DOHH2 (cell line): ENCODE results near the gene AP1AR.

Experiments
- H3F3A ChIP-seq: fragments of 200-600 bp; sonication (generic), shearing (Covaris generic); 2 replicates; pipeline ENCODE4 v1.6.0; 2016; ENCODE audit warnings: antibody characterized with exemption, mild to moderate bottlenecking; ENCODE audit not compliant: control insufficient read depth, insufficient read depth
- H3K27ac ChIP-seq: fragments of 200-600 bp; sonication (generic); 2 replicates; pipeline ENCODE4 v1.5.1; 2014; ENCODE audit warnings: low read depth, mild to moderate bottlenecking, low read length, moderate library complexity
- H3K27me3 ChIP-seq: fragments of 200-600 bp; sonication (generic); 2 replicates; pipeline ENCODE4 v1.6.1; 2014; ENCODE audit warnings: mild to moderate bottlenecking, low read length, mixed read lengths; ENCODE audit not compliant: control insufficient read depth
- H3K36me3 ChIP-seq: fragments of 200-600 bp; sonication (generic); 2 replicates; pipeline ENCODE4 v1.6.1; 2014; ENCODE audit warnings: mild to moderate bottlenecking, low read length, moderate library complexity, mixed read lengths; ENCODE audit not compliant: control insufficient read depth
- H3K4me1 ChIP-seq: fragments of 200-600 bp; sonication (generic); 2 replicates; pipeline ENCODE4 v1.6.1; 2014; ENCODE audit warnings: mild to moderate bottlenecking, low read length, mixed read lengths; ENCODE audit not compliant: control insufficient read depth
- H3K4me2 ChIP-seq: fragments of 200-600 bp; sonication (generic); 2 replicates; pipeline ENCODE4 v1.6.0; 2014; ENCODE audit warnings: mild to moderate bottlenecking, low read length, moderate library complexity
- H3K4me3 ChIP-seq: fragments of 200-600 bp; sonication (generic); 2 replicates; pipeline ENCODE4 v1.5.1; 2014; ENCODE audit warnings: mild to moderate bottlenecking, low read length, mixed read lengths
- H3K79me2 ChIP-seq: fragments of 200-600 bp; sonication (generic); 2 replicates; pipeline ENCODE4 v1.6.1; 2014; ENCODE audit warnings: mild to moderate bottlenecking, low read length, mixed read lengths; ENCODE audit not compliant: control insufficient read depth
- H3K9me2 ChIP-seq: fragments of 200-600 bp; sonication (generic); replicated peaks from 2 replicates; pipeline ENCODE4 v1.6.1; 2014; ENCODE audit warnings: mild to moderate bottlenecking, low read length, mixed read lengths; ENCODE audit not compliant: control insufficient read depth
- H3K9me3 ChIP-seq: fragments of 200-600 bp; sonication (generic); 2 replicates; pipeline ENCODE4 v1.6.1; 2014; ENCODE audit warnings: antibody characterized with exemption, low read length, mixed read lengths; ENCODE audit not compliant: control insufficient read depth, insufficient read depth
- H4K20me1 ChIP-seq: fragments of 200-600 bp; sonication (generic); 2 replicates; pipeline ENCODE4 v1.6.0; 2014; ENCODE audit warnings: low read depth, mild to moderate bottlenecking, antibody characterized with exemption, low read length, moderate library complexity; ENCODE audit not compliant: control insufficient read depth, insufficient read depth
- EZH2phosphoT487 ChIP-seq: fragments of 200-600 bp; sonication (generic); IDR thresholded peaks from 2 replicates; pipeline ENCODE4 v1.6.1; 2017; ENCODE audit warnings: borderline replicate concordance, mild to moderate bottlenecking, antibody characterized with exemption, low read length, moderate library complexity, mixed read lengths
- TF ChIP-seq, protein P1 (sequence below): fragments of 200-600 bp; sonication (generic); IDR thresholded peaks from one replicate; pipeline ENCODE4 v1.5.1; 2014; ENCODE audit warnings: antibody characterized with exemption, mild to moderate bottlenecking, low read depth, low read length; ENCODE audit not compliant: poor library complexity, severe bottlenecking

The AP1AR gene

DNA sequence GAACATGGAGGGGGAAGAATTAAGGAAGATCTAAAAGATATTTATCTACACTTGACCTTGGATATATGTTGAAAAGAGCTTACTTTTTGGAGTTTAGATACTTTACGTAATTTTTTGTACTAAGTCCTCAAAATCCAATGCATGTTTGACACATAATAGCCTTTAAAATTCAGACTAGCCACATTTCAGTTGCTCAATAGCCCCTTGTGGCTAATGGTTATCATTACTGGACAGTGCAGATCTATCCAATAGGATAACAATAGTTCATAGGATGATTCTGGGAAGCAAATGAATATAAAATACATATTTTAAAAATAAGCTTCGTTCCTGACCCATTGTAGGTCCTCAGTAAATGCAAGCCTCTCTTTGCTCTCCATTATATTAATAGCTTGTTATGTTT, 13.8 kb downstream of the AP1AR start:
- no peak for TF ChIP-seq EZH2phosphoT487
- TF ChIP-seq, protein P1, sequence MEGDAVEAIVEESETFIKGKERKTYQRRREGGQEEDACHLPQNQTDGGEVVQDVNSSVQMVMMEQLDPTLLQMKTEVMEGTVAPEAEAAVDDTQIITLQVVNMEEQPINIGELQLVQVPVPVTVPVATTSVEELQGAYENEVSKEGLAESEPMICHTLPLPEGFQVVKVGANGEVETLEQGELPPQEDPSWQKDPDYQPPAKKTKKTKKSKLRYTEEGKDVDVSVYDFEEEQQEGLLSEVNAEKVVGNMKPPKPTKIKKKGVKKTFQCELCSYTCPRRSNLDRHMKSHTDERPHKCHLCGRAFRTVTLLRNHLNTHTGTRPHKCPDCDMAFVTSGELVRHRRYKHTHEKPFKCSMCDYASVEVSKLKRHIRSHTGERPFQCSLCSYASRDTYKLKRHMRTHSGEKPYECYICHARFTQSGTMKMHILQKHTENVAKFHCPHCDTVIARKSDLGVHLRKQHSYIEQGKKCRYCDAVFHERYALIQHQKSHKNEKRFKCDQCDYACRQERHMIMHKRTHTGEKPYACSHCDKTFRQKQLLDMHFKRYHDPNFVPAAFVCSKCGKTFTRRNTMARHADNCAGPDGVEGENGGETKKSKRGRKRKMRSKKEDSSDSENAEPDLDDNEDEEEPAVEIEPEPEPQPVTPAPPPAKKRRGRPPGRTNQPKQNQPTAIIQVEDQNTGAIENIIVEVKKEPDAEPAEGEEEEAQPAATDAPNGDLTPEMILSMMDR, result no peak
- Histone ChIP-seq H3K9me2 (no peaks in the 10 kb centered on the region), H3K36me3 (no peaks in the 10 kb centered on the region), H4K20me1 (no peaks in the 10 kb centered on the region), H3K4me1 (no peaks in the 10 kb centered on the region), H3K9me3 (no peaks in the 10 kb centered on the region), H3K27me3 (no peaks in the 10 kb centered on the region), H3K79me2 (peaks cover 67% of the 10 kb centered on the region), H3K4me2 (no peak overlapping the region), H3K4me3 (no peak overlapping the region), H3K27ac (no peak overlapping the region), H3F3A (no peaks in the 10 kb centered on the region)

- Histone ChIP-seq H3K79me2 (peaks cover 58% of the 10 kb centered on the region), H3K4me3 (no peak overlapping the region), H3K4me2 (no peak overlapping the region), H3K9me3 (no peaks in the 10 kb centered on the region), H3K36me3 (no peaks in the 10 kb centered on the region), H4K20me1 (no peaks in the 10 kb centered on the region), H3F3A (no peaks in the 10 kb centered on the region), H3K27me3 (no peaks in the 10 kb centered on the region), H3K27ac (no peak overlapping the region), H3K9me2 (no peaks in the 10 kb centered on the region), H3K4me1 (no peaks in the 10 kb centered on the region)
- TF ChIP-seq, protein P1, result no peak
- no peak for TF ChIP-seq EZH2phosphoT487
These were observed 15.4 kb downstream of the AP1AR start for GRCh38 chr4:112247021-112247420.

- peaks cover 7% of the 10 kb centered on the region; the same call in 1 of the 2 replicates for H3K36me3 ChIP-seq
- H3K4me1 ChIP-seq, result peaks cover 6% of the 10 kb centered on the region
- no peaks in the 10 kb centered on the region for H3F3A ChIP-seq
- no peak for TF ChIP-seq EZH2phosphoT487
- TF ChIP-seq, protein P1, result no peak
- no peak overlapping the region for H3K4me3 ChIP-seq
- H3K9me3 ChIP-seq, result no peaks in the 10 kb centered on the region
- H4K20me1 ChIP-seq, result no peaks in the 10 kb centered on the region
- peaks cover 23% of the 10 kb centered on the region for H3K79me2 ChIP-seq
- H3K9me2 ChIP-seq, result no peaks in the 10 kb centered on the region
- no peak overlapping the region for H3K4me2 ChIP-seq
- H3K27ac ChIP-seq, result no peak overlapping the region
- H3K27me3 ChIP-seq, result no peaks in the 10 kb centered on the region
These were observed 19.5 kb downstream of the AP1AR start for GRCh38 chr4:112251019-112251643.
